ENCODE results near the gene LYRM1.

GRCh38 chr16:20871941-20872815, 28.4 kb upstream of the LYRM1 start:
- TF ChIP-seq, protein P1, sequence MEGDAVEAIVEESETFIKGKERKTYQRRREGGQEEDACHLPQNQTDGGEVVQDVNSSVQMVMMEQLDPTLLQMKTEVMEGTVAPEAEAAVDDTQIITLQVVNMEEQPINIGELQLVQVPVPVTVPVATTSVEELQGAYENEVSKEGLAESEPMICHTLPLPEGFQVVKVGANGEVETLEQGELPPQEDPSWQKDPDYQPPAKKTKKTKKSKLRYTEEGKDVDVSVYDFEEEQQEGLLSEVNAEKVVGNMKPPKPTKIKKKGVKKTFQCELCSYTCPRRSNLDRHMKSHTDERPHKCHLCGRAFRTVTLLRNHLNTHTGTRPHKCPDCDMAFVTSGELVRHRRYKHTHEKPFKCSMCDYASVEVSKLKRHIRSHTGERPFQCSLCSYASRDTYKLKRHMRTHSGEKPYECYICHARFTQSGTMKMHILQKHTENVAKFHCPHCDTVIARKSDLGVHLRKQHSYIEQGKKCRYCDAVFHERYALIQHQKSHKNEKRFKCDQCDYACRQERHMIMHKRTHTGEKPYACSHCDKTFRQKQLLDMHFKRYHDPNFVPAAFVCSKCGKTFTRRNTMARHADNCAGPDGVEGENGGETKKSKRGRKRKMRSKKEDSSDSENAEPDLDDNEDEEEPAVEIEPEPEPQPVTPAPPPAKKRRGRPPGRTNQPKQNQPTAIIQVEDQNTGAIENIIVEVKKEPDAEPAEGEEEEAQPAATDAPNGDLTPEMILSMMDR (conservative IDR thresholded peaks at IDR 0.05; ENCODE audit: low read length), result no peak
- TF ChIP-seq EZH2phosphoT487 (IDR thresholded peaks at IDR 0.05; ENCODE audit: borderline replicate concordance), result no peak
